CD4-positive, alpha-beta T cell treated with Interferon alpha-2 for 1 hour (primary cell): Measurements from ENCODE around the gene POMGNT2.

Source experiments
- DNase-seq, 2 donors: peaks; one replicate each; pipeline ENCODE4 v3.0.0-alpha.2; 2020 to 2022

The POMGNT2 gene

DNA sequence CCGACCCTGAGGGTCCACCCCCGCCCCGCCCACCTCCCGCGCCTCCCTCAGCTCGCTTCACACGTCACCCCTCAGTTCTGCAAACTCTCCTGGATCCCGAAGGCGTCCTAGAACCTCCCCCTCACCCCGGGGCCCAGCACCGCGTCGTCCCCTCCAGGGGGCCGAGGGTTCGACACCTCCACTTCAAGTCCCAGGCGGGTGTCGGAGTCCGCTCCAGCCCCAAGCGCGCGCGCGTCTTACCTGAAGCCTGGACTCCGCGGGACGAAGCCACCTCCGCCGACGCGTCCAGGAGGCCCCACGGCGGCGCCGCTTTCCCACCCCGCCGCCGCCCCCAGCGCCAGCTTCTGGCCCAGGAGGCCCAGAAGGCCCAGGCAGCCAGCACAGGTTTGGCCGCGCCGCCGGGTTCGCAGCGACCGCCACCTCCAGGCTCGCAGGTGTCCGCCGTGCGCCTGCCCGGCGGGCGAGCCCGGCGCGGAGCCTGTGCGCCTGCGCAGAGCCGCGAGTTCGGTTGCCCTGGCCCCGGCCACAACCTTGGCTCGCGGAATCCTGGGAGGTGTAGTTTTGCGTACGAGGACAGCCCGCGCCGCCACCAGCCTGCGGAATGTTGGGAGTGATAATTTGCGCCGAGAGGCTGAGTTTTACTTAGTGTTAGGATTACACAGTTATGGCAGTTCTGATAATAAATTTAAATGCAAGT lies at the start of gene POMGNT2:
Gene POMGNT2, minus strand, starts transcription at position 484 of the 697 bp plus-strand sequence. CDS start 24,648 bp downstream, outside the sequence.
- DNase-seq, result peak; percentile 89 to 93

DNA sequence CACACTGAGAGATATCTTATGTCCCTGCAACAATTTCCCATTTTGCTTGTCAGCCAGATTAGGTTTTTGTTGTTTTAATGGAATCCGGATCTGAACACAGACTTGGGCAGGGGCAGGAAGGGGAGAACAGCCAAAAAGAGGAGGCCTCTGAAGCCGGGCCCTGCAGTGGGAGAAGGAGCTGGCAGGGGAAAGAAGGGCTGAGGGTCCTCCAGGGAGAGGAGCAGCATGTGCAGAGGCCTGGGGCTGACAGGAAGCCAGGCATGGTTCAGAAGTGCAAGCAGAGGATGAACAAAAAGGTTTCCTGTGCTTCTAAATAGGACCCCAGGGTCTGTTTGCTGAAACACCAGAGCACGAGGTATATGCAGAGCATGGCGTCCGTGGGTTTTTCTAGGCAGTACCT lies 49.1 kb upstream of the POMGNT2 start:
- no peak for DNase-seq

DNA sequence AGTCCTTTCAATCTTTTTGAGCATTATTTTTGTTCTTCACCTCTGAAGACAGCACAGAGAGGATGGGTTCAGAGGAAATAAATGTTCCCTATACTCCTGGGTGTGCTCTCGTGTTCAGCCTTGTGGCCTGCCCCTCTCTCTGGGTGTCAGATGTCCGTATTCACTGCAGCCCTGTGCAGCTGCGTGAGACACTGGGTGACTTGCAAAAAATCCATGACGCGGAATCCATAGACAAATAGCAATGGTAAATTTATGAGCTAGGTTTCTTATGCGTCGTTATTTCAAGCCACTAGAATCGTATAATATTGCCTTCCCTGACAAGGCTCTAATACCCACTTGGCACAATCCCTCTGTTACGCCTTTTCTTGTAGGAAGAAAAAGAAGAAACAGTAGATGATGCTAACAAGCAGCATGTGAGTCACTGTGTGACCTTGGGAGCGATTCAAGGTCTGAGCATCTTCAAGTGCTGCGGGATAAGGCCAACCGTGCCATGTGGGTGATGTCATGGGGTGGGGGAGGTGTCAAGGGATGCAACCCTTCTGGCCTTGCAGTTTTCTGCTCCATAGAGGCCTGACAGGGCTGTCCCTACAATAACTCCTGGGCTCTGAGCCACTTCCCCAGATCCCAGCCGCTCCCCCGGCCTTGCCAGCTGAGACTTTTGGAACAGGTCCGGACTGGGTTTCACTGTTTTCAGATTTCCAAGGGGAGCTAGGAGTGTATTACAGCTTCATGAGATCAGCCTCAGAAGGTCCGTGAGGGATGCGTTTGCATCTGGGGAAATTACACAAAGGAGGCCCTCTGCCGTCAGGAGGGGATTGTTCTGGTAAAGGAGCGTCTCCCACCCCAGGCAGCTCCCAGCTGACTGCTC lies 47.6 kb upstream of the POMGNT2 start:
- no peak for DNase-seq

DNA sequence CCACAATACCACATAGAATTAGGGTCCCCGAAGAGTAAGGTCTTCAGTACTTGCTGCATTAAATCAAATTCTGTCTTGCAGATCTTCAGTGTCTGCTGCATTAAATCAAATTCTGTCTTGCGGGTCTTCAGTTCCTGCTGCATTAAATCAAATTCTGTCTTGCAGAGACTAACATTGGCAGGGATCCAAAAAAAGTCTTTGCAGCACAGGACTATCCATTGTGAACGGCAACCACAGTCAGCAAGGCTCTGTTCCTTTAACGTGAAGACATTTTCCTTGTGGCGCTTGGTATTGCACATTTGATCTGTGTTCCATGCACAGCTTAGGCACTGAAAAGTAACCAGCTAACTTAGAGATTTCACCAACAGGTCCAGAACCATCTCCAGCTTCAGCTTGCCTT lies 46.8 kb upstream of the POMGNT2 start:
- no peak for DNase-seq

DNA sequence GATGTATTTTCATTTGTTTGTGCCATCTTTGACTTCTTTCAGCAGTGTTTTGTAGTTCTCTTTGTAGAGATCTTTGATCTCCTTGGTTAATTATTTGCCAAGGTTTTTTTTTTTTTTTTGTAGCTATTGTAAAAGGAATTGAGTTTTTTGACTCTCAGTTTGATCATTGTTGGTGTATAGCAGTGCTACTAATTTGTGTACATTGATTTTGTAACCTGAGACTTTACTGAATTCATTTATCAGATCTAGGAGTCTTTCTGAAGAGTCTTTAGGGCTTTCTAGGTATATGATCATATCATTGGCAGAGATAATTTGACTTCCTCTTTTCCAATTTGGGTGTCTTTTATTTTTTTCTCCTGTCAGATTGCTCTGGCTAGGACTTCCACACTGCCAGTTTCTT lies 42.2 kb upstream of the POMGNT2 start:
- no peak for DNase-seq

DNA sequence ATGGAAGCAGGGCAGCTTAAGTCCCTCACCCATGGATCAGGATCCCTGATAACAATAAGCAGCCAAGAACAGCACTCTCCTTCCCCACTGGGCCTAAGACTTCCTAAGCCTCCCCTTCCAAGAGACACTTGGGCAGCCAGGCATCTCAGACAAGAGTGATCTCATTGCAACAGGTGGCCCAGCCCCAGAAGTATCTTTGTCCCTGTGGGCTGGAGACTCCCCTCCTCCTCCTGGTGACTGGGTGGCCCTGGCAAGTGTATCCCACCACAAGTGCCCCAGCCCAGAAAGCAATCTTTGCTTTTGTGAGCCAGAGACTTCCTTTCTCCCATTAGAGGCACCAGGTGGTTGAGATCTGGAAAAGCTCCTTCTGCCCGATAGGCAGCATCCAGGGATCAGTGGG lies 40.7 kb upstream of the POMGNT2 start:
- no peak for DNase-seq

DNA sequence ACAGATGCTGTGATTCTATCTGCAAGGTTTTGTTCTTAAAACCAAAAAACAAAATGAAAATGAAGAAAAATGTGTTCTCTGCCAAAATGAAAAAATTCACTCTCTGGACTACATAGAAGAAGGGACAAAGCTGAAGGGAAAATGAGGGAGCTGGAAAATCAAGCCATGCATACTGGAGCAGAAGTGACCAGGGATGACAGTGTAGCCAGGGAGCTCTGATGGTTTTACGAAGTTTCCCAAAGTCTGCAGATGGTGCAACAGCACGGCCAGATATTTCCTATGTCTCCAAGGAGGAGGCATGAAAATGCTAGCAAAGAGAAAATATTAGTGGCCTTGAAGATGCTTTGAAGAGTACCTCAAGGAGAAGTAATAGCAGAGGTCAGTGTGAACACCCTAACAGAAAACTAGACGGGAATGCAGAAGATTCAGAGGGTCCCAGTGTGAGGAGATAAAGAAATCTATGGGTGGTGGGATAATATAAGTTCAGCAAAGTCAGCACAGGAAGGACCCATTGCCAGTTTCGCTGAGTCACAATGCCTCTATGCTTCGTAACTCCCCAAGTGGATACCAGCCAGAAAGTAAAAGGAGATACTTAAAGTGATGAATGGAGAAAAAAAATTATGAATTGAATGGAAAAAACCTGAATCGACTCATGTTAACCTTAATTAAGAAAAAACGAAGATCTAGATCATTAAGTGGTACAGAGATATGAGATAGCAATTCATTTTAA lies 39.0 kb upstream of the POMGNT2 start:
- no peak for DNase-seq

DNA sequence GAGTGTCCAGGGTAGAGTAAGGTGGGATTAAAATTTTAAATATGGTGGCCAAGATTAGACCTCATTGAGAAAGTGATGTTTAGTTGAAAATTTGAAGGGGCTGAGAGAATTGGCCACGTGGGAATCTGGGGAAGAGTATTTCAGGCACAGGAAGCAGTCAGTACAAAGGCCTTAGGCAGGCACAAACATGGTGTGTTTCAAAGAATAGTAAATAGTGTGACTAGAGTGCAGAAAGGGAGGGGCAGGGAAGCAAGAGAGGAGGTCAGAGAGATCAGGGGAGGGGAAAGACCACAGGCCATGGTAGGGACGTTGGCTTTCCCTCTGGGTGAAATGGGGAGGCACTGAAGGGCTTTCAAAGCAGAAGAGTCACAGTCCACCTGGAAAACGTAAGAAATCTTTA lies 36.6 kb upstream of the POMGNT2 start:
- DNase-seq, result no peak

DNA sequence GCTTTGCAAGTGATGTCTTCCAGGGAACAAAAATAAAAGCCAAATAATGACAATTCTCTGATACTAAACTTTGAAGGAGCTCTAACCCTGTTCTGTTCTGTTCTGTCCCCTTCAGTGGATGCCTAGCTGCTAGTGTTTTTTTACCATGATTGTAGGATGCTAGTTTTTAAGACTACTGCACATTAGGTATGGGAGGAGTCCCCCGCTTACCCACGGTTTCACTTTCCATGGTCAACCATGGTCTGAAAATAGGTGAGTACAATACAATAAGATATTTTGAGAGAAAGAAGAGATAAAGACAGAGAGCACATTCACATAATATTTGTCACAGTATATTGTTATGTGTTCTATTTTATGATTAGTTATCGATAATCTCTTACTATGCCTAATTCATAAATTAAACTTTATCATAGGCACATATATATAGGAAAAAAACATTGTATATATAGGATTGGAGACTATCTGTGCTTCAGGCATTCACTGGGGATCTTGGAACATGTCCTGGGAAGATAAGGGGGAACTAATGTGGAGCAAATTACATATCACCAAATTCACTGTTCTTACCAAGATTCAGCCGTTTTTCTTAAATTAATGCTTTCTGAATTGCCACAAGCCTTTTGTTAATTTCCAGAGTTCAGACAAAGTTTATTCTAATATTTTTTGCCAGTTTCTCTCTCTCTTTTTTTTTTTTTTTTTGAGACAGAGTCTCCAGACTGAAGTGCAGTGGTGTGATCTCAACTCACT lies 32.8 kb upstream of the POMGNT2 start:
- DNase-seq, result no peak

DNA sequence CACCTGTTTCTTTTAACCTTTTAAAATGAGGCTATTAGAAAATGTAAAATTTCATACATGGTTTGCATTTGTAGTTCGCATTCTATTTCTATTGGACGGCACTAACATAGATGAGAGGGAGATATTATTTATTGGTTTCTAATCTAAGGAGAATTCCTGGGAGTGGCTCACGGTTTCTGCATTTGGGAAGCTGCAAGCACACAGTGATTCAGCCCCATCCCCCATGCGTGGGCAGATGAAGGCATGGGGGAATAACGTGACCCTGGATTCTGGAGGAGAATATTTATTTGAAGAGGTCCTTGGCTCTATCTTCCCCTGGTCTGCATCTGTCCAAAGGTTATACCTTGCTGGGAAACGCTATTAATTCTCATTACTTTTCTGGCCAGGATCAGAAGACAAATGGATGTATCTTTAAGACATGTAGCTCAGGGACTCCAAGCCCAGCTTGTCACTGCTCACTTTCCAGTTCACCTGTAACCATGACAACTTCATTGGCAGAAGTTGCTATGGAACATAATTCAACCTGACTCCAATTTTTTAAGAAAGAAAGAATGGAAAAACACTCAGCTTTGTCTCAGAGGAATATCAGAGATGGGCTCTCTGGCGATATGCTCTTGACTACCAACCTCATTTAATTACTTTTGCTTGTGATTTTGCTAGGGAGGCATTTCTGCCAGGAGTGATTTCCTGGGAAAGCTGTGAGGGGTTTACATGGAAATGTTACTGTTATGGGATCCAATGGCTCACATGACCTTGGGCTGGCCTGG lies 27.2 kb upstream of the POMGNT2 start:
- no peak for DNase-seq

DNA sequence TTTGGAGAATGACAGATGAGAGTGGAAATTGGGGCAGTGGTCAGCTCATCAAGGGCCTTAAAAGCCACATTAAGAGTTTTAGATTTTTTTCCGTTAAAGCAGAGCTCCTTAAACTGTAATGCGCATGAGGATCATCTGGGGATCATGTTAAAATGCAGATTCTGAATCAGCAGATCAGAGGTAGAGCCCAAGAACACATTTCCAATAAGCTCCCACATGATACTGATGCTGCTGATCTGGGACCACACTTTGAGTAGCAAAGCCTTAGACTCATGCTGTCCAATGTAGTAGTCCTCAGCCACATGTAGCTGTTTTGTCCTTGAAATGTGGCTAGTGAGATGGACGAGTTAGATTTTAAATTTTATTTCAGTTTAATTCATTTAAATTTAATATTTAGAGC lies 26.3 kb upstream of the POMGNT2 start:
- no peak for DNase-seq

DNA sequence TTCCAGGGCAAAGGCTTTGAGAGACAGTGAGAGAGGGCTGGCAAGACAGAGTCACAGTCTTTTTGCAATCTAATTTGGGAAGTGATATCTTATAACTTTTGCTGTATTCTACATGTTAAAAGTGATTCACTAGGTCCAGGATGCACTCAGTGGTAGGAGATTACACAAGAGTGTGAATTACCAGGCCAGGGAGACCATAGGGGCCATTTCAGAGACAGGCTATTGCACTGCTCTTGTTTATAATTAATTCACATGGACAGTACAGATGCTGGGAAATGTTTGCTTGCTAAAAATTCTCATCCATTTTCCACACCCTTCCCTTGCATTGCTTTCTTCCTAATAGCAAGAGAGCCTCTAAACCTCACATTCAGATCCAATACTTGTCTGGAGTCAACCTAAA lies 22.6 kb upstream of the POMGNT2 start:
- no peak for DNase-seq

DNA sequence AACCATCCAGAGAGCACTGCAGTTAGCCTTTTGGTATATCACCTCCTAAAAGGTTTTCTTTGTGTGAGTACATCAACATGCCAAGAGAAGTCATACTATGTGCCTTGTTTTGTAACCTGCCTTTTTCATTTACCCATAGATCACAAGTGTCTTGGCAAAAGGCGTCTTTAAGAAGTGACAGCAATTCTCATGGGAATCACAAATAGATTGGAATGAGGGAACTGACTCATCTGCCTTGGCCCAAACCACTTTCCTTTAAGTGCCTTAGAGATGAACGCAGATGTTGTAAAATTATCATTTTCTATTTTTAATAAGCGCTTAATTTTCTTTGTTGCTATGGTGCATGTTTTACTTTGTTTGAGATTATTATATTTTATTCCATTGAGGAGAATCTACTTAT lies 20.7 kb upstream of the POMGNT2 start:
- no peak for DNase-seq

DNA sequence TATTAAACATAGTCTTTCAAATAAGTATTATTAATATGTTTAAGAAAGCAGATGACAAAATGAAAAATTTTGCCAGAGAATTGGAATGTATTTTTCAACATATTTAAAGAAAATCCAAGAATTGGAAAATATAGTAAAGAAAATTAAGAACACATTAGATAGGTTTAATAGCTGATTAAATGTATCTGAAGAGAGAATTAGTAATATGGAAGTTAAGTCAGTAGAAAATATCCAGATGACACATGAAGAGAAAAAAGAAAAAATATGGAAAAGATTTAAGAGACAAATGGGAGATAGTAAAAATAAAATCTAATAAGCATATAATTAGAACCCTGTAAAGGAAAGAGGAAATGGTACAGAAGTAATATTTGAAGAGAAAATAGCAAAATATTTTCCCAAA lies 18.0 kb upstream of the POMGNT2 start:
- no peak for DNase-seq

DNA sequence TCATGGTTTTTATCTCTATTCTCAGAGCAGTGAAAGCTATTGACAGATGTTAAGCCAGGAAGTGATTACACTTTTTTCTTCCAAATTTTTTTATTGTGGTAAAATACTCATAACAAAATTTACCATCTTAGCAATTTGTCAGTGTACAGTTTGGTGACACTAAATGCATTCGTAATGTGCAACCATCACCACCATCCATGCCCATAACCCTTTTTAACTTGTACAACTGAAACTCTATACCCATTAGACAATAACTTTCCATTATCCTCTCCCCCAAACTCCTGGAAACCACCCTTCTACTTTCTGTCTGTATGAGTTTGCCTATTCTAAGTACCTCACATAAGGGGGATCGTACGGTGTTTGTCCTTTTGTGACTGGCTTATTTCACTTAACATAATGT lies 15.1 kb upstream of the POMGNT2 start:
- no peak for DNase-seq

DNA sequence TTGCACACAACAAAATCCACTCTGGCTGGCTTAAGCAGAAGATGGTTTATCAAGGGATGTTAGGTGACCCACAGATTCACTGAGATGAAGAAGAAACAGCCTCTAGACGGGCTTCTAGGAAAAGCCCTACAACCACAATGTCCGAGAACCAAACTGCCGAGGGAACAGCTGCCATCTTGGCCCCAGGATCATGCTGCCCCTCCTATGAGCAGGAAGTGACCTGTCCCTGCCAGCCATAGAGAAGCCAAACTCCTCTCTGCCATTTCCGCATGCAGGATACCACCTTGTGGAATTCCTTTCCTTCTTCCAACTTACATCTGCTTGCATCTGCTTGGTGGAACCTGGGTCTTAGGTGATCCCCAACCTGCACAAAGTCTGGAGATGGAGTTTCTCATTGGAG lies 11.4 kb upstream of the POMGNT2 start:
- DNase-seq, result no peak

DNA sequence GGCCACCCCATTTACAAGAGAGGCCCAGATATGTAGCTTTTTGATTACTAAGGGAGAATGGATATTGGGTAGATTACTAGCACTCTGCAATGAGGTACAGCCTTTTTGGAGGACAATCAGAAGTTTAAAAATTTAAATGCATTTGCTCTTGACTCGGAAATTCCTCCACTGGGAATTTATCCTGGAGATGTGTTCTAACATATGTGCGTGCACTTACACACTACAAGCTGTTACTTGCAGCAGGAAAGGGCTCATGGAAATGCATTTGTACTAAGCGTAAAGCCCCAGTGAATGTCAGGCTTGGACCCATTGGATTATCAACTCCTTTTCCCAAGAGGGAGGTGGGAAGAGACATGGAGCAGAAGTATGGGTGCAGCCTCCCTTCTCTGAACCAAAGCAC lies 7.8 kb upstream of the POMGNT2 start:
- no peak for DNase-seq

DNA sequence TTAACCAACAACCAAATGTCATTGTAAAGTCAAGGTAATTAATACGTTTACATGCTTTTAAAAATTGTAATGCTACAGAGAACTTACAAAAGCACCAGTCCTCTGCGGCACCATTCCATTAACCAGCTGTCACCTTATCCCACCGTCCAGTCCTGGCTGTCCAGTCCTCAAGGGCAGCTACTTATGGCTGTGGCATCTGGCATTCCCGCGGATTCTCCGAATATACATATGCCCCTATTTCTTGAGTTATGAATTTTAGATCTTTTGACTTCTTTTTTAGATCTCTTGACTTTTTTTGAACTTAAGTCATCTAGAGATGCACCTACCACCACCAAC lies 382 bp upstream of the POMGNT2 start:
- DNase-seq, result no peak

DNA sequence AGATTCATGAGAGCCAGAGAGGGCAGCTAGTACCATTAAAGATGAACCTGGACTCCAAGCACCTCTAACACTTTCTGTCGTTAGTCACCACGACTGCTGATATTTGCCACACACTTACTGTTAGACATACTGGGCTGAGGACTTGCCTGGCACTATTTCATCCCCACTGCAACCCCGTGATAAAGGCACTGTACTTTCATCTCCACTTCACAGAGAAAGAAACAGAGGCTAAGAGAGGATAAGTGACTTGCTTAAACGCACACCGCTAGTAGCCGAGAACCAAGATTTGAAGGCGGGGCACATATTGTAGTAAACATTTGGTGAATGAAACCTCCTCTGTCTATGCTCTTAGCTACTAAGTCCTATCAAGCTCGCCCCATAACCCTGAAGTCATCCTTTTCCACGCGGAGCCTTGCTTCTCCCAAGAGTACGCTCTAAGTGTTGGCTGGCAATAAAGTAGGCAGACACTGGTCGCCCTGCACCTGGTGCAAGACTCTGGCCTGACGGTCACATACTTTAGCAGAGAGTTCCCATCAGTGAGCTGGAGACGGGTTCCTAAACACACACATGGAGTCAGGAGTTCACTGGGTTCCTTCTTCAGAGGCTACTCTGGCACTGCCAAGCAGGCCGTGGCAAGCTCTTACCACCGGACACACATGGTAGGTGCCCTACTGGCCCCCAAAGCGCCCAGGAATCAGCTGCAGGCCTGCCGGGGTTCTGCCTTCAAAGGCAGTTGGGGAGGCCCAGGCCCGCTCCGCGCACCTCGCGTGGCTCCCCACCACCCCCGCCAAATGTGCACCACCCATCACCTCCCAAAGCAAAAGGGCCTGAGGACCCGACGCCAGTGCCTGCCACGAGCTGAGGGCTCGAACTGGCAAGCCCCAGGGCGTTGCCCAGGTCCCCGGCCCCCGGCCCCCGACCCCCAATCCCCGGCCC lies 951 bp downstream of the POMGNT2 start:
- DNase-seq, result peak in 1 of 2 donors; percentile 24

DNA sequence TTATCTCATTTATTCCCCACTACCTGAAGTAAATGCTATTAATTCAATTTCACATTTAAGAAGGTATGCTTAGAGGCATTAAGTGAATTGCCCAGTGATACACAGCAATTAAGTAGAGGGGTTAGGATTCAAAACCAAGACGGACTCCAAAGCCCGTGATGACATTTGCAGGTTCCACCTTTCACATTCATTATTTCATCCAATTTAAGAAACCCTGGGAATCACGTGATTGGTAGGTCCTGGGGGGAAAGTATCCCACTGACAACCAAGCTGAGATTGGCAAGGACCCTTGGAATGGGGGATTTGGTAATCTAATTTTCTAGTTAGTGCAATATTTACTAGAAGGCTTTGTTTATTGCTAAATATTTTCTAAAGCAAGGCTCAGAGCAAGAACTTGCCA lies 1.8 kb downstream of the POMGNT2 start:
- no peak for DNase-seq
